ENCODE measurements around the gene CSF2.

Gene CSF2

DNA sequence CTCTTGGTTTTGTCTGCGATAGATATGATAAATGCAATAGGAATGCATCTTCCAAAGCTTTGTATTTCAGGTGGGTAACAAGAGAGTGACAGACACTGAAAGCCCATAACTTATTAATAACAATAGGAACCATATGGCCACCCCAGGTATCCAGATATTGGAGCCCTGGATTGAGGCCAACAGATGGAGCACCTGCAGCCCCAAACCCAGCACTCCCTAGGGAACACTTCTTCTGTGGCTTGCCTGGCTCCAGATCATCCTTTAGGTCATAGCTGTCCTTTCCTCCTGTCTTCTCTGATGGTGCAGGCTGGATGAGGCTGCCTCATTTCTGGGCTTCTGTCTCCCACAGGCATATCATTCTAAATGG is 18.2 kb upstream of the CSF2 start:
- FAIRE-seq = no peak

DNA sequence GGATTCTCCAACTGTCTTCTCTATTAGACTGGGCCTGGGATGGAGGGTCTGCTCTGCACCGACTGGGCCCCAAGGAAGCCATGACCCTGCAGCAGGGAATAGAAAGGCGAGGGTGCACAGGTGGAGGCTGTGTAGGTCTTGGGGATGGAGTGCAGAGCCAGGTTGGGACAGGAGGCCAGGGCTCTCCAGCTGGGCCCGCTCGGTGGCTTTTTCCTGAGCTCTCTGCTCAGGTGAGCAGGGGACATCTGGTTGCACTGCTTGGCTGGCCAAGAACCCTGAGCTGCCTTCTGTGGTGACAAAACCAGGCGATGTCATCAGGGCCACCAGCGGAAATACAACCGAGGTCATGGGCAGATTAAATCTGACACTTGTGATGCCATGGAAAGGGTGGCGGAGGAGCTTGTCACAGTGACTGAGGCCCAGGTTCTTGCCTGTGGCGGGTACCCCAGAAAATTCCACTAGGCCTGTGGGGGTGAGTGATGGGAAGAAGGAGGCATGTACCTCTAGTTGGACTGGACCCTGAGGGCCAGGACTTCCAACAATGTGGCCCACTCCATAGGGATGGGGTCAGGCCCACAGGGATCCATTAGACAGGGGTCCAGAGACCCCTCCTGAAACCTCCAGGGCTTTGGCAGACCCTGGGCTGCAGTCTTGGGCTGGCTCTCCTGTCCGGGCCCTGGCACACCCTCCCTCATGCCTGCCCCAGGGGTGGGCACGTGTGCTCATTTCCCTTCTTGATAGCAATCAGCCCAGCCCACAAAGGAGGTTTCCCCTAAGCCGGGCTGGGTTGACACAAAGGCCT is 17.6 kb upstream of the CSF2 start:
- no peak for FAIRE-seq

DNA sequence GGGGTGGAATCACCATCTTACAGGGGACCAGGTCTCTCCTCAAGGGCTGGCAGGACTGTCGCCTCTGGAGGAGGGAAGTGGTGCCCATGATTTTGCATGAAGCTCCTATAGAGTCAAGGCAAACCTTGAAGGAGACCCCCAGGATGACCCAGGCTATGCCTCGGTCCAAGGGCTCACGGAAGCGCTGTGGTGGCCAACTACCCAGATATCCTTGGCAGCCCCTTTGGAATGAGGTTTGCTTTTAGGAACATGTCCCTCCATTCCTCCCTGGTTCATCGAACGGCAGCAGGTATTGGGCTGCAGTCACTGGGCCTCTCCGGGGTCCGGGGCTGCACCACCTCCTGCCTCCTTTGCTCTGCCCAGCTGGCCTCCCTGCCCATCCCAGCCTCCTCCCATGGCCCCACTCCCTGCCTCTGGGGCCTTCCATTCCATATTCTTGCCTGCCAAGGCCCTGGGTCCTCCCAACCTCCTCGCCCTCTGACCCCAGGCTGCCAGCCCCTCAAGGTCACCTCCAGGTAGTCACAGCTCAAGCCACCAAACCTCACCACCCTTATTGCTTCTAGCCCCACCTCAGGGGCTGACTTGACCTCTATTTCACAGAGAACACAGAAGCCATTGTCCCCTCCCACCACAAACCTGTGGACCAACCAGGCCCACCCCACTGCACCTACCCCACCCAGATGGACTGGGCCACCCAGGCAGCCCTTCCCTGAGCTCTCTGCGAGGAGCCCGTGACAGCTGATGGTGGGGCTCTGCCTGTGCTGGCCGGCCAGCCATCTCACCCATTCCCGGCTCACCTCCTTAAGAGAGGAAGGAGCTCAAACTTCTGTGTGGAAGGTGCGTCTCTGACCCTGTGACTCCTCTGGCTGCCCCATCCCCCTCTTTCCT is 16.7 kb upstream of the CSF2 start:
- FAIRE-seq = no peak

DNA sequence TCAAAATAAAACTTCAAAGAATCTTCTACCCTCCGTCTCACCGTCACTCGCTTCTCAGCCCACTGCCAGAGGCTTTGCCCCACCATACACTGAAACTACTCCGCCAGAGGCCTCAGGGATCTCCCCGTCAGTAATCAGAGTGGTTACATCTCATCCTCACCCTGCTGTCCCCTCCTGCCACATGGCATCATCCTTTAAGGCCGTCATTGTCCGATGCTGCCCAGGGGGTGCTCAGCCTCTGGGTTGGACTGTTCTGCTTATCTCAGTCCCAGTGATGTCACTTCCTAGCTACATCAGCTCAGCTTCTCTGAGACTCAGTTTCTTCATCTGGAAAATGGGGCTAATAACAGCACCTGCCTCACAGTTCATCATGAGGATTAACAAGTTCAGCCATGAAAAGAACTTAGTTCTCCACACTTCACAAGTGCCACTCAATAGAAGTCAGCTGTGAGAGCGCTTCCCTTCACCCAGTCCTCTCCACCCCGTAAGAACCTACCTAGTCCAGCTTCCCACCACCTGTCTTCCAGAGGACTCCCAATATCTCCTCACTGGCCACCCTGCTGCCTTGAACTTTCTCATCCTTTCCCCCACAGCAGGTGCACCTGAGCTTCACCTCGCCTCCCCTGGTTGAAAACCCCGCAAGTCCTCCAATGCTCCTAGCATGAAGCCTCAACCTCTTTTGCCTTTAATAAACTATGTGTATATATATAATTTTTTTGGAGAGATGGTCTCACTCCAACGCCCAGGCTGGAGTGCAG is 15.9 kb upstream of the CSF2 start:
- no peak for FAIRE-seq

DNA sequence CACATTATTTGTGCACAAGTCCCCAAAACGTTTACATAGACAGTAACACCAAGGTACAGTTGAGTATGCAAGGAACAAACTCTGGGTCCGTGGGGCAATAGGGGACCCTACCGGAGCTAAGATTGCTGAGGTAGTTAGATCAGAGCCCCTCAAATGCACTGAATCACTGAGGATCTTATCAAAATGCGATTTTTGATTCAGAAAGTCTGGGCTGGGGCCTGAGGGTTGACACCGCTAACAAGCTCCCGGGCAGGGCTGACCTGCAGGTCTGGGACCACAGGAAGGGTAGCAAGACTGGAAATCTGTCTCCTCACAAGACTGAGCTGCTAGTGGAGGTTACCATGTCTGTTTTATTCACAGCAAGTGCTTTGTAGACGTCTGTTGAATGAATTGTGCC is 14.9 kb upstream of the CSF2 start:
- no peak for FAIRE-seq

DNA sequence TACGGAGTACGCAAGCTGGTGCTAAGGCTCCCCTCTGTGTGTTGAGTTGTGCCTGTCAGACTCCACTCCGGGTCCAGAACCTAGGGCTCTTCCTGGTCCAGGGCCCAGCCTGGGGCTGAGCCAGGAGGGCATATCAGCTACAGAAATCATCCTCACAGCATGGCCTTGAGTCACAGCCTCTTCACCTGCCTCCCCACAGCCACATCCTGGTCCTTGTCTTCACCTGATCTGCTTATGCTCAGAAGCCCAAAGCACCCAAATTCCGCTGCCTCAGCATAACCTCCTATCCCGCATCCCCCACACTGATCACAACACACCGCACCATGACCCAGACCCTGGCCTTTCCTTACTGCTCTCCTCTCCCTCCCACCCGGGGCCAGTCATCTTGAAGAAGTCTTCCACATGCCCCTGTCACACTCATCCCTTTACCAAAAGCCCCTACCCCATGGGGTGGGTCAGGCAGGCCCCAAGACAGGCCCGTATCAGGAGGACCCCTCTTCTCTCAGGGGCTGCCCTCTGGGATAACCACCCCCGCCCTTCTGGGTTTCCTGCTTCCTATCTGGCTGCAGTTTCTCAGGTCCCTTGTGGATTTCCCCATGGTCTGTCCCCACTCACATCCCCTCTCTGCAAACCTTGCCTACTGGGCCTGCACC is 14.4 kb upstream of the CSF2 start:
- FAIRE-seq = no peak

DNA sequence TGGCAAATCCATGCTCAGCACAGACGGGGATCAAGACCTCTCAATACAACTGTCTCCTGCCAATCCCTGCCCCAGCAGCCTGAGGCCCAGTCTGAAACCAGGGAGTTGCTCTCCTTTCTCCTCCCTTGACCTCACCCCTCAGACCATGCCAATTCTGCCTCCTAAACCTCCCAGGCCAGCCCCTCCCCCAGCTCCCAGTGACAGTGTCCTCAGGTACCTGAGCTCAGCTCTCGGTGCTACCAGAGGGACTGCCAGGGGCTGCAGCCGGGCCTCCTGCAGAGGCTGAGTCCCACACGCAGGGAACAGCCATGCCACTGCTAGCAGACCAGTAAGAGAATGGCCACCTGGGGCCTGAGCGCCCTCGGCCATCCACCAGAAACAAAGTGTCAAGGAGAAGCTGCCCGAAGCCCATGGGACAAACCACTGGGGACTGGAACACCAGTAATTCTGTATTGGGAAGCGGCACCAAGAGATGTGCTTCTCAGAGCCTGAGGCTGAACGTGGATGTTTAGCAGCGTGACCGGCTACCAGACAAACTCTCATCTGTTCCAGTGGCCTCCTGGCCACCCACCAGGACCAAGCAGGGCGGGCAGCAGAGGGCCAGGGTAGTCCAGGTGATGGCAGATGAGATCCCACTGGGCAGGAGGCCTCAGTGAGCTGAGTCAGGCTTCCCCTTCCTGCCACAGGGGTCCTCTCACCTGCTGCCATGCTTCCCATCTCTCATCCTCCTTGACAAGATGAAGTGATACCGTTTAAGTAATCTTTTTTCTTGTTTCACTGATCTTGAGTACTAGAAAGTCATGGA is 13.7 kb upstream of the CSF2 start:
- no peak for FAIRE-seq

DNA sequence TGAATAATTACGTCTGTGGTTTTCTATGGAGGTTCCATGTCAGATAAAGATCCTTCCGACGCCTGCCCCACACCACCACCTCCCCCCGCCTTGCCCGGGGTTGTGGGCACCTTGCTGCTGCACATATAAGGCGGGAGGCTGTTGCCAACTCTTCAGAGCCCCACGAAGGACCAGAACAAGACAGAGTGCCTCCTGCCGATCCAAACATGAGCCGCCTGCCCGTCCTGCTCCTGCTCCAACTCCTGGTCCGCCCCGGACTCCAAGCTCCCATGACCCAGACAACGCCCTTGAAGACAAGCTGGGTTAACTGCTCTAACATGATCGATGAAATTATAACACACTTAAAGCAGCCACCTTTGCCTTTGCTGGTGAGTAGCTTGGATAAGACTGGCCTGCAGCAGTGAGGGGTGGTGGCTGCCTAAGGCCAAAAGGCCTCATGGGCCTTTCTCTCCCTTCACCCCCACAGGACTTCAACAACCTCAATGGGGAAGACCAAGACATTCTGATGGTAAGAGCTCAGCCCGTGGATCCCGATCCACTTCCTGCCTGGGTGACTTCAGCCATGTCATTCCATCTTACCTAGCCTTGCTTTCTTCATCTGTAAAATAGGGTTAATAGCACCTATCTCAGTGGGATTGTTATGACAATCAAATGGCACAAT is 13.0 kb upstream of the CSF2 start, which contains the start of gene IL3:
Gene IL3 (plus strand): TSS at position 155 of the 661 bp plus-strand sequence. CDS start 52 bp downstream, at position 207.
- no peak for FAIRE-seq

DNA sequence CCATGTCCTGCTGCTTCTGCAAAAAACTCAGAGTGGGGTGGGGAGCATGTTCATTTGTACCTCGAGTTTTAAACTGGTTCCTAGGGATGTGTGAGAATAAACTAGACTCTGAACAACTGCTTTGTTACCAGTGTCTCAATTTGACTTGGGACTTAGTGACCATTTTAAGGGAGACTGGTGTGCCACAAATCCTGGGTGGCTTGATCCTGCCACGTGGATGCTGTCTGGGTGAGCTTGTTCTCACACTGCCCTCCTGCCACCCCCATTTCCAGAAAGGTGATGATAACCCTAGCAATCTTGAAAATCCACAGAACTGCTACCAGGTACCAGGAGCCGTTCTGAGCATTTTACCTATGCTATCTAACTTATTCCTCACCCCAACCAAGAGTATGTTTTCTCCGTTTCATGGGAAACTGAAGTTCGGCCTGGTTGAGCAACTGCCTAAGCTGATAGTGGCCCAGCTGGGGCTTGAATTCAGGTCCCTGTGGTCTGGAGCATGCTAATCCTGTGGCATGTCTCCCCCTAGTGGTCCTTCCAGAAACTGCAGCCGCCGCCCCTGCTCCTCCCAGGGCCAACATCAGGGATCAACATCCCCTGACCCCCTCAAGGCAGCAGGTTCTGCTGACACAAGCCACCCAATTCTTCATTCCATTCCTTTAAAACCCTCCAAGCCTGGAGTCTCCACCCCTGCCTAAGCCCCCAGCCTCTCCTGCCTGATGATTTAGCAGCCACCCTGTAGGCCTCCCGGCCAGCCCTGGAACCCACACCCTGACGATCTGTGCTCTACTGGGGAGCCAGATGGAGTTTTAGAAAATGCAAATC is 10.3 kb upstream of the CSF2 start:
- FAIRE-seq = no peak

DNA sequence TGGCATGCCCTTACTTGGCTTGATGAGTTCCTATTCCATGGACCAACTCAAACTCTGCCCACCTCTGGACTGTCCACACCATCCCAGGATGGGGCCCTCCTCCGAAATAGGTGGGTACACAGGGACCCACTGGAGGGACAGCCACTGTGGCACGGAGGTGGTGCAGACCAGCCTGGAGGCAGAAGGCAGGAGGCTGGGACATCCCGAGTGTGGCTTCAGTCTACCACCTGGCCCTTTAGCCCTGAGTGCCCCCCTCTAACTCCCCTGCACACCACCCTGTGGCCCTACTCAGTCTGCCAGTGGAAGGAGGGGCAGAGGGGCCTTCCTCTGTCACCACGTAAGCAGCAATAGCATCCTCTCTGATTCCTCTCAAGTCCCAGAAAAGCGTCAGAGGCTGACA is 9.4 kb upstream of the CSF2 start:
- no peak for FAIRE-seq

DNA sequence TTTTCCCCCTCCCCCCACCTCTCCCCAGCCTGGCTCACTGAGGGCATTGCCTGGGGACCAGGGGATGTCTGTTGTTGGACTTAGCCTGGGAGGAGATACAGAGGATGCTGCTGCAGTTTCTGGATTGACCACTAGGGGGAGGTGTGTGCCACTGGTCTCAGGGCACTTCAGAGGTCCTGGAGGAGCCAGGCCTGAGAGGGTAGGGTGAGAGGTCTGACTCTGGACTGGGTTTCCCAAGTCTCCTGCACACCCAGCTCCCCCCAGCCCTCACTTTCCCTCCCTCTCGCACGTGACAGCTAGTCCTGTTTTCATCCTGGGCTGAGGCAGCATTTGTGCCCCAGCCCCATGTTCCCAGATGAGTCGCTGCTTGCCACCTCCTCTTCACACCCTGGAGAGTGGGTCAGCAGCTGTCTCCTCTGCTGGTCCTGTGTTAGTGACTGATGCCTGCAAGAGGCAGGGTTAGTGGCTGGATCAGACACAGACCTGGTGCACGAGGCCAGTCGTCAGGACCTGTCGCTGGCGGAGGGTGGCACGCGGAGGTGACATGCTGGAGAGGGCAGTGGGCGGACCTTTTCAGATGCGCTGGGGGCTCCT is 8.8 kb upstream of the CSF2 start:
- FAIRE-seq = no peak

DNA sequence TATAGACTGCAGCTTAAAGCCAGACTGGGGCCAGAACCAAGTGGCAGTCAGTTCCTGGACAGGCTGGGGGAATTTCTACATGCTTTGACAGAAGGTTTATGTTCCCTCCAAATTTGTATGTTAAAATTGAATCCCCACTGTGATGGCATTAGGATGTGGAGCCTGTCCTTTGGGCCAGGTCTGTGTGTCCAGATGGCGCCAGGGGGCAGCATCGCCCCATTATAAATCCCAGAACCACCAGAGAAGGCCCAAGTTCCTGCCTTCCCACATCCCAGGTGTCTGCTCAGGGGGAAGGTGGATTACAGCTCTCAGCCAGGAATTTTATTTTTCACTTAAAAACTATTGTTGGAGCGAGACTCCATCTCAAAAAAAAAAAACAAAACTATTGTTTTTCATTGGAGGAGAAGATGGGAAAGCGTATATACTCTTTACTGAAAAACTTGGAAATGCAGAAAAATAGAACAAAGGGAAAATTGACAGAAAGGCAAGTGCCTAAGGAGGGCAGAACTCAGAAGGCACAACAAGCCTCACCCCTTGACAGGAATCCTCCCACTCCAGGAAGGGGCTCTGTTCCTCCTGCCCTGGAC is 8.1 kb upstream of the CSF2 start:
- FAIRE-seq = no peak

DNA sequence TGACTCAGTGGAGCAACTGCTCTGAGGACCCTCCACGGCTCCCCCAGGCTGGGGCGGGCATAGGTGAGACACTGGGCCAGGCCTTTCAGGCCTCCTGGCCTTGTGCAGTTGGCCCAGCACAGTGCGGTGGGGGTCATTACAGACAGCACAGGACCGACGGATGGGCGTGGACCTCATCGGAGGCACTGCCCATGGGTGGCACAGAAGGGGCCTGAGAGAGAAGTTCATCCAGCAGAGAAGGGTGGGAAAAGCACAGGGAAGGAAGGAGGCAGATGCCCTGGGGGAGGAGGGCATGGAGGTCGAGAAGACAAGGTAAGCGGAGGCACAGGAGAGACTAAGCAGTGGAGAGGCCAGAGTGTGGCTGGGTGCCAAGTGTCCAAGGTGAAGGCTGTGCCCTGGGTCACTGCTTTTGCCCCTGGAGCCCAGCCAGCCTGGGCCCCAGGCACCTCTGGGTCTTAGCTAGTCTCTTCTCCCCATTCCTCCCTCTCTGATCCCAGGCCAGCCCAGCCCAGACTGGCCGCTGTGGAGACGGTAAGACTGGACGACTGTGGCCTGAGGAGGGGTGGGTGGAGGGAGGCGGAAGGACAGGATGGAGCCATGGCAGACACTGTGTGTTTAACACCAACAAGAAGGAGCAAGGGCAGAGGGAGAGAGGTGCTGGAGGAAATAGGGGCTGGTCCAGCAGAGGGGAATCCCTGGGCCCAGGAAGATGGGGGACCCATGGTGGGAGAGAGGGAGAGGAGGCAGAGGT is 7.5 kb upstream of the CSF2 start:
- no peak for FAIRE-seq

DNA sequence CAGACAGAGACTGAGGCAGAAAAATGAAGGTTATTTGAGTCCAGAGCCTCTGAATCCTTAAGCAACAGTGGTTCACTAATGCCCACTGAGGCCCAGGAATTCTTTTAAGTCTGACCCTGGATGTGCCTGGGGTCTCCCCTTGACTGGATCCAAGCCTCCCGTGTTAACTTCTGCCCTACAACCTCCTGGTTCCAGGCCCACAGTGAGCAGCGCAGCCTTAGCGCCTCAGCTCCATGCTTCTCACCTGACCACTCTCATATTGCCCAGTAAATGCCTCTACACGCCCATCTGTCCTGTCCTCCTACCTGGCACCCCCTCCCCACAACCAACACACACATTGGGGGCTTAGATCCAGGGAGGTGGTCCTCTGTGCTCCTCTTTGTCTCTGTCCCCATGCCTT is 6.7 kb upstream of the CSF2 start:
- no peak for FAIRE-seq

DNA sequence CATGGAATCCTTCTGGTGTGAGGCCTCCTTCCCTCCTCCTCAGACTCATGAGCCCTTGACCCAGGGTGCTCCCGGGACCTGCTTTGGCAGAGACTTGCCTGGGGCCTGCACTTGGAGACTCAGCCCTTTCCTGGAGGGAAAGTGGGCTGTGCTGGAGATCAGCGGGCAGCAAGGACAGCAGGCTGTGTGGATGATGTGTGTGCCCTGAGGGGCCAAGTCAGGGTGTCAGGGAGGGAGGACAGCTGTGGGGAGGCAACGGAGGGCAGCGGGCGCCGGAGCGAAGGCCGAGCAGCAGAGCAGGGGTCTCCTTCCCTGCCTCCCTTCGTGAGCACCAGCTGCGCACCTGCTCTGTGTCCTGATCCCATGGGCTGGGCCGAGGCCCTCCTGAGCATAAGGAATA is 6.1 kb upstream of the CSF2 start:
- FAIRE-seq = no peak

DNA sequence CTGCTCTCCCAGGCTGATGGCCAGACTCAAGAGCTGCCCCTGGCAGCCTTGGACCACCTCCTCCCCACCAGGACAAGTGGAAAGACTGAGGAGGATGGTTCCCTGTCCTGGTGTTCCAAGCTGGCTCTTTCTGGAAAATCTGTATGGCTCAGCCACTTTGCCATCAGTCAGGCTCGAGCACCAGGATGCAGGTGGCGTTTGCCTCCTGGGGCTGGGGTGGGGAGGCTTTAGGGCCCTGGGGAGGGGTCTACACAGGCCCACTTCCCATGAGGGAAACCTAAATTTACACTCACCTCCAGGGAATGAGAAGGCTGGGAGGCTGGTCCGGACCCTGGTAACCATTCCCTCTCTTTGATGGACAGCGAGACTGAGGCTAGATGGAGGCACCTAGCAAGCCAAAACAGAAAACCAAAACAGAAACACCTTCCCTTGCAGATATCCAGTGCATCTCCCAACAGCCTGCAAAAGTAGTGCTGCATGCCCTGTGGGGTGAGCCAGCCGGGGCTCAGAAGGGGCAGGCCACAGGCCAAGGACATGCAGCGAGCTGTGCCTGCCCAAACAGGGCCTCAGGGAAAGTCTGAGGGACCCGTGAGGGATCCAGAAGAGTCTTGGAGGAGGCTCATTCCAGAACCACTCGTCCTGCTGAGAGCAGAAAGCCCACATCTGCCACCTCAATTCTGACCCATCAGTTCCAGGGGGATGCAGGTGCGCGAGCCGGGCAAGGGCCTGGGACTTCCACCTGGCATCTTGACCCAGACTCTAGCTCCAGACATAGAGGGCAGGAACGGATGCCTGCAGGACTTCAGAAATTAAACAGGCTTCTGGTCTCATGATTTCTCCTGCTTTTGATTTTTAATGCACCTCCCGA is 5.4 kb upstream of the CSF2 start:
- no peak for FAIRE-seq

DNA sequence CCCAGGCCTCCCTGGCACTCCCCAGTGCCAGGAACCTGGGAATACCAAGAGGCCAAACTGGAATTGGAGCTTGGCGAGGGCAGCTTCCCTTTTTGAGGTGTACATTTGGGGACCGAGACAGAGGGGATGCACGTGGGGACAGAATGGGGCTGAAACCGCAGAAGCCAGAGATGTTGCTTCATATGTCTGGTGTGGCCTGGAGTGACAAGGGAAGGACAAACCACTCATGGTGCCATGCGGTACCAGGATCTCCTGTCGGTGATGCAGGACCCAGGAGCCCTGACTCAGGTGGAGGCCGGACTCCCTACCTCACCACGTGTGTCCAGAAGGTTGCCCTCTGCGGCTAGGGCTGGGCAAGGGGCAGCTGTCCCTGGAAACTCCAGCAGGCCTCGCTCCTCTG is 4.0 kb upstream of the CSF2 start:
- no peak for FAIRE-seq

DNA sequence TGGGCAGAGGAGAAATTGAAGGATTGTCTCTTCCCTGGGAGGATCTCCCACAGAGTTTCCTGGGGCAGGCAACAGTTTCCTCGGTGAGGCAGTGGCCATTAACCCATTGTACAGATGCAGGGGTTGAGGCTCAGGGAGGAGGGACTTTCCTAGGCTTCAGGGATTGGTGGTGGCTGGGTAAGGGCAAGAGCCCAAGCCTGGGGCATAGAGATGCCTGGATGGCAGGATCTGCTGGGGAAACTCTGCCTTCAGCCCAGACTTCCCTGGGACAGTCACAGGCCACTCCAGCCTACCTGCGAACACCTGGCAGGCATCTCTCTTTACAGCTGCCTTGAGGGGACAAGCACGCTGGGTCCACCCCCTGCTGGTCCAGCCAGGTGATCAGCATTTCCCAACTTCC is 3.6 kb upstream of the CSF2 start:
- no peak for FAIRE-seq
